Measurements from ENCODE around the gene MOSPD3. TPM values are rescaled to one million over a fixed set of nuclear protein-coding genes. Genes with fewer than 3 reads are reported as not detected.
A peak's percentile ranks its signal among the peaks of the same experiment; 100 is the strongest.
"Not testable (repeated sequence)": the region's sequence is repeated elsewhere in the genome, so short reads cannot be mapped to it uniquely, and the experiment has no call there.

Gene MOSPD3, protein sequence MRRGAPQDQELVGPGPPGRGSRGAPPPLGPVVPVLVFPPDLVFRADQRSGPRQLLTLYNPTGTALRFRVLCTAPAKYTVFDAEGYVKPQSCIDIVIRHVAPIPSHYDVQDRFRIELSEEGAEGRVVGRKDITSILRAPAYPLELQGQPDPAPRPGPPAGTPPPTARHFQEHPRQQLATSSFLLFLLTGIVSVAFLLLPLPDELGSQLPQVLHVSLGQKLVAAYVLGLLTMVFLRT
- total RNA-seq (10 to 100 TPM; 16.4 to 16.5 TPM), total RNA-seq (4.5 to 5.1 reads per million in 2 donors)

DNA sequence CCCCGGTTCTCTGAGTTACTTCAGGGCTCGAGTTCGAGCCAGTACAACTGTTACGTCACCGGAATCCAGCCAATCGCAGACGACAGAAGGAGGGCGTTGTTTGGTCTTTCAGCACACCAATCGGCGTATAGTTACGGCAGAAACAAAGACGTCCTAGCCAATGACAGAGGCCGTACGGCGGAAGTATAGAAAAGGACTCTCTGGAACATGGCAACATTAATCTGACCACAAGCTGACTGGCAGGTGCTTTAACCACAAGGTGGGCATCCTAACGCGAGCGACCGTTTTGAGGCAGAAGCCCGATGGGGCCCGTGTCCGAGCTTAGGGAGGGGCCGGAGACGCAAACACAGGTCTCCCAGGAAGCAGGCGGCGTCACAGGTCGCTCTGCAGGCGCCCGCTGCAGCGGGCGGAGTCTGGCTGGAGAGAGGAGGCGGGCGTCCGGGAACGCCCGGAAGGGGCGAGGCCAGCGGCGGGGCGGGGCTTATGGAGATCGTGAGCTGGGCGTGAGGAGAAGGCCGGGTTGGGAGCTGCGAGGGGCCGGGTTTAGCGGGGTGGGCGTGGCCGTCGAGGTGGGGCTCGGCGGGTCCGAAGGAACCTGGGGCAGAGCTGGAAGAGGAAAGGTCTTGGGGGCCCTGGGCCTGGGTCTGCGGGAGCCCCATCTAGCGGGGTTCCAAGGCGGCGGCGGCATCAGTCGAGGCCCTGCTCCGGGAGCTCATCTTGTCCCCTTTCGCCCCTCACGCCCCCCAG is at the start of gene MOSPD3:
MOSPD3 (plus strand) TSS at position 558 of the 747 bp plus-strand sequence. CDS start 252 bp downstream, outside the sequence.
- no peaks in the 10 kb centered on the region for H3K9me3 ChIP-seq (ENCODE audit: control insufficient read depth, low read length, poor library complexity, severe bottlenecking)
- peak within 1 kb of the TSS; percentile 97 for H3K27ac Mint-ChIP-seq
- DNase-seq (peak; percentile 95 to 98 (median 97)), ATAC-seq (peak; percentile 91)
- peaks cover 22% of the 10 kb centered on the region for H3K4me1 Mint-ChIP-seq
- H3K36me3 Mint-ChIP-seq (ENCODE audit: low read depth): peaks cover 3% of the 10 kb centered on the region
- H3K4me3 Mint-ChIP-seq: peak within 1 kb of the TSS; percentile 97
- no peaks in the 10 kb centered on the region for H3K27me3 Mint-ChIP-seq

DNA sequence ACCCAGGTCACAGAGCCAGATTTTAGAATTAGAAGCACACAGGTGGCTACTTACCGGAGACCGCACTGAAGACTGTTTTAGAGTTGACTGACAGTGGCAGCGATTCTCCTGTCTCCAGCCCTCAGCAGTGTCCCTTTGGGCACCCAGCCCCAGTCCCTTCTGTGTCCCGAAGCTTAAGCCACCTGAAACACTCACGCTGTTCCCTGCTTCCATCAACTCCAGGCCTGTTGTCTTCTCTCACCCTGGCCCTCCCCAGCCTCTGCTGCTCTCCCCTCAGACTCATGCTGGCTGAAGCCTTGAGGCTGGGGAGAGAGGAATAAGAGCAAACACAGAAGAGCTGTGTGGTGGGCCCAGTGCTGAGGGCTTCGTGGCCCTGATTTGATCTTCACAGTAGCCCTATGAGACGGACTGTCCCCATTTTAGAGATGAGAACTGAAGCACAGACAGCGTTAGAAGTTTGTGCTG is 49.2 kb upstream of the MOSPD3 start:
- H3K9me3 ChIP-seq (ENCODE audit: control insufficient read depth, low read length, poor library complexity, severe bottlenecking): no peaks in the 10 kb centered on the region
- no peak for ATAC-seq
- no peak for DNase-seq
- Mint-ChIP-seq H3K4me1 (peaks cover 10% of the 10 kb centered on the region), H3K27ac (peak overlapping the region; percentile 81), H3K4me3 (no peak overlapping the region), H3K36me3 (ENCODE audit: low read depth) (peaks cover 4% of the 10 kb centered on the region), H3K27me3 (no peaks in the 10 kb centered on the region)

DNA sequence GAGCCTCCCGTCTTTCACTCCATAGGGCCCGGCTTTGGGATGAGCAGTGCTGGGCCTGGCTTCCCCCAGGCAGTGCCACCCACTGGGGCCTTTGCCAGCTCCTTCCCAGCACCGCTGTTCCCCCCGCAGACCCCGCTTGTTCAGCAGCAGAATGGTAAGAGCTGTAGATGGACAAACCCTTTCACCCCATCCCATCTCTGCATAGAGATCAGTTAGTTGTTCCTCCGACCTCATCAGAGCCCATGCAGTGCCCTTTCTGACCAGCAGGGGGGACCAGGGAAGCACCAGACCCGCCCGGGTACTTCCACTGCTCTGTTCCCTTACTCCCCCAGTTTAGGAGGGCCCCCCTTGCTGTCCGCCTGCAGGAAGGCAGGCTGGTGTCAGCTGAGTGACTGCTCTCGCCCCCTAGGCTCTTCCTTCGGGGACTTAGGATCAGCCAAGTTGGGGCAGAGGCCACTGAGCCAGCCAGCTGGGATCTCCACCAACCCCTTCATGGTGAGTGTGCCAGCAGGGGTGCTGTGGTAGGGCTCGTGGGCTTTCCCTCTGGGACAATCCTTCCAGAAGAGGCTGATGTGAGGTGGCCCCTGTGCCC is 48.4 kb upstream of the MOSPD3 start:
- DNase-seq: peak; percentile 63 to 83 (median 66)
- Mint-ChIP-seq H3K4me1 (peaks cover 15% of the 10 kb centered on the region), H3K36me3 (ENCODE audit: low read depth) (peaks cover 4% of the 10 kb centered on the region), H3K4me3 (no peak overlapping the region), H3K27ac (peak overlapping the region; percentile 81), H3K27me3 (no peaks in the 10 kb centered on the region)
- ATAC-seq: peak; percentile 78
- H3K9me3 ChIP-seq (ENCODE audit: control insufficient read depth, low read length, poor library complexity, severe bottlenecking): no peaks in the 10 kb centered on the region

DNA sequence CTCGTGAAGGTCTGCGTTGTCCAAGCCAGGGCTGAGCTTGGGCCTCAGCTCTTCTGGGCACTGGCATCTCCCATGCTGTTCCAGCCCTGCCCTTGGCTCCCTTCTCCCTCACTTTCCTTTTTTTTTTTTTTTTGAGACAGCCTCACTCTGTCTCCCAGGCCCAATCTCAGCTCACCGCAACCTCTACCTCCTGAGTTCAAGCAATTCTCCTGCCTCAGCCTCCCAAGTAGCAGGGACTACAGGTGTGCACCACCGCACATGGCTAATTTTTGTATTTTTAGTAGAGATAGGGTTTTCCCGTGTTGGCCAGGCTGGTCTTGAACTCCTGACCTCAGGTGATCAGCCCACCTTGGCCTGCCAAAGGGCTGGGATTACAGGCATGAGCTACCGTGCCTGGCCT is 47.9 kb upstream of the MOSPD3 start:
- peak overlapping the region; percentile 81 for H3K27ac Mint-ChIP-seq
- H3K9me3 ChIP-seq (ENCODE audit: control insufficient read depth, low read length, poor library complexity, severe bottlenecking); H3K4me3 Mint-ChIP-seq; H3K36me3 Mint-ChIP-seq (ENCODE audit: low read depth); ATAC-seq; H3K27me3 Mint-ChIP-seq; DNase-seq: not testable (repeated sequence)
- peaks cover 18% of the 10 kb centered on the region for H3K4me1 Mint-ChIP-seq

DNA sequence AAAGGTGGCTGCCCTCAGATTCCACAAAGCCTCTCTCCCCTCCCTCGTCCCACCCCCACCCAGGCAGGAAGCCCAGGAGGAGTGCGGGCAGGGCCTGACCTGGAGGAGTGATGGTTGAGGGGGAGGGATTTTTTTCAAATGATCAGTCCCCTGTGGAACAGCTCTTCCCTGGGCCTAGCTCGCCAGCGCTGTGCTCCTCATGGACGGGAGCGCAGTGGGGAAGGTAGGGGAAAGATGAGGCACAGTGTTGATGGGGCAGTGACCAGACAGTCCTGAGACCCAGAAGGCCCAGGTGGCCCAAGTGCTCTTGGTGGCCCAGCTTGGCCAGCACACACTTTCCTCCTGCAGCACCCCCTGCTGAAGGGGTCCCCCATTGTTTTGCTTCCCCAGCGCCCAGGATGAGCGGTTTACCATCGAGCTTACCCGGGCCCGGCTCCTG is 47.2 kb upstream of the MOSPD3 start:
- Mint-ChIP-seq H3K27me3 (no peaks in the 10 kb centered on the region), H3K36me3 (ENCODE audit: low read depth) (peaks cover 4% of the 10 kb centered on the region), H3K4me1 (peaks cover 16% of the 10 kb centered on the region), H3K4me3 (no peak overlapping the region), H3K27ac (no peak overlapping the region)
- ATAC-seq (no peak), DNase-seq (no peak)
- H3K9me3 ChIP-seq (ENCODE audit: control insufficient read depth, low read length, poor library complexity, severe bottlenecking): no peaks in the 10 kb centered on the region

DNA sequence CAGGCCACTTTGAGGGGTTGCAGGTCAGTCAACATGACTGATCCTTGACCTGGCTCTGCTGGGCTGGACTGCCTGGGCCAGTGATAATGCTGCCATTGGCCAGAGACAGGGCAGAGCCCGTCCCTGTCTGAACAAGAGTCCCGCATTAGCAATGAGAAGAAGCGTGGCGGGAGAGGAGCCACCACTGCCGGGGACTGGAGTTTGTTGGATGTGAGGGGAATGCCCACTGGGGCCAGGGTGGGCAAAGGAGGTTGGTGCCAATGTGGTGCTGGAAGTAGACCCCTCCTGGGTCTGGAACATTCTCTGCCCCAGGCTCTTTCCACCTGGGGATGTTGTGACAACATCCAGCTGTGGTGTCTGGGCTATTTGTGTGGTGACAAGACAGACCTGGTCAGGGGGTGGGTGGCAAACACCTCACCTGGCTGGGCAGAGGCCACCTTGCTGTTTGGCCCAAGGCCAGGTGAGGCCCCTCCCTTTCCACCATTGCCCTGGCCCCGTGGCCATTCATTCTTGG is 46.3 kb upstream of the MOSPD3 start:
- no peak overlapping the region for H3K4me3 Mint-ChIP-seq
- ATAC-seq: no peak

DNA sequence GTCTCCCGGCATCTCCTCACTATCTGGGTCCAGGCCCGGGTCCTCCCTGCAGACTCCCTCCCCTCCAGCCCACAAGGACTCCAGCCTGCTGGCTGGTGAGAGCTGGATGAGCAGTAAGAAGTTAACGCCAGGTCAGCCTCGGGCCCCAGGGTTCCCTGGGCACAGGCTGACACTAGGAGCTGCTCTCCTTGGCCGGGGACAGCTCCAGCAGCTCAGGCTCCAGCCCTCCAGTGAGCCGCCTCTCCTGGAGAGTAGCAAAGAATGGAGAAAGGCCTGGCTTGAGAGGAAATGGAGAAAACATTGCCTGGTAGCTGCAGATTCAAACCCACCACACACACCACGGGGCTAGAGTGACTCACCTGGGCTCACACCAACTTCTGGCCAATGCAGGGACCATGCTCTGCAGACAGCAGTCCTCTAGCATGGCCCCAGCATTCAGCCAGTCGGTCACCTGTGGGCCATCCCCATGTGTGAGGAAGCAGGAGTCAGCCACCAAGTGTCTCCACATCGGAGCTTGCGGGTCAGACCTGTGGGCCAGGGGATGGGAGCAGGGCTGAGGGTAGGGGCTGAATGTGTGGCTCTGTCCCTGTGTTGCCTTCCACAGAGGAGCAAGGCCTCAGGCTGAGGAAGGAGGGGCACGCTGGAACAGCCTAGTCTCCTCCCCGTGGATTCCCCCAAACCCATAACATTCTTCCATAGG is 45.2 kb upstream of the MOSPD3 start:
- DNase-seq: no peak
- ATAC-seq: no peak
- H3K27ac Mint-ChIP-seq: peak overlapping the region; percentile 61
- H3K4me3 Mint-ChIP-seq: no peak overlapping the region
- H3K4me1 Mint-ChIP-seq: peaks cover 24% of the 10 kb centered on the region
- H3K9me3 ChIP-seq (ENCODE audit: control insufficient read depth, low read length, poor library complexity, severe bottlenecking): no peaks in the 10 kb centered on the region
- peaks cover 4% of the 10 kb centered on the region for H3K36me3 Mint-ChIP-seq (ENCODE audit: low read depth)
- no peaks in the 10 kb centered on the region for H3K27me3 Mint-ChIP-seq

More for the DNA sequence above, 46.3 kb upstream of the MOSPD3 start:
- no peaks in the 10 kb centered on the region for H3K9me3 ChIP-seq (ENCODE audit: control insufficient read depth, low read length, poor library complexity, severe bottlenecking)
- Mint-ChIP-seq H3K36me3 (ENCODE audit: low read depth) (peaks cover 4% of the 10 kb centered on the region), H3K27ac (peak overlapping the region; percentile 61), H3K4me1 (peaks cover 18% of the 10 kb centered on the region), H3K27me3 (no peaks in the 10 kb centered on the region)
- DNase-seq: no peak

DNA sequence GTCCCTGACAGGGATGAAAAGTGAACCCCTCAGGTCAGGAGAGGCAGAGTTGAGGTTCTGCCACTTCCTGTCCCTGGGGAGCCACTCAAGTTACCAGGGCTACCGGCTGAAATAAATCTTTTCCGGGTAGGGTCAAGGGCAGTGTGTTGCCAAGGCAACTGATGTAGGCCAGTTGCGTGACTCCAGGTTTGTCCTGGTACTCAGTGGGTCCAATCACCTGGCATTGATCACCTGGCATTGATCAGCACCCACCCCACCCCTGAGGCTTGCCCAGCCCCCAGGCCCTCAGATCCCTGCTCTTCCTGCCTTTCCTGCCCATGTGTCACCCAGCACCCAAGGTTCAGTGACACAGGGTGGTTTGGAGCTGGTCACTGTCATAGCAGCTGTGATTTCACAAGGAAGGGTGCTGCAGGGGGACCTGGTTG is 44.6 kb upstream of the MOSPD3 start:
- ATAC-seq (no peak), DNase-seq (no peak)
- peaks cover 24% of the 10 kb centered on the region for H3K4me1 Mint-ChIP-seq
- no peaks in the 10 kb centered on the region for H3K27me3 Mint-ChIP-seq
- H3K36me3 Mint-ChIP-seq (ENCODE audit: low read depth): peaks cover 4% of the 10 kb centered on the region
- no peaks in the 10 kb centered on the region for H3K9me3 ChIP-seq (ENCODE audit: control insufficient read depth, low read length, poor library complexity, severe bottlenecking)
- H3K27ac Mint-ChIP-seq: no peak overlapping the region
- no peak overlapping the region for H3K4me3 Mint-ChIP-seq

DNA sequence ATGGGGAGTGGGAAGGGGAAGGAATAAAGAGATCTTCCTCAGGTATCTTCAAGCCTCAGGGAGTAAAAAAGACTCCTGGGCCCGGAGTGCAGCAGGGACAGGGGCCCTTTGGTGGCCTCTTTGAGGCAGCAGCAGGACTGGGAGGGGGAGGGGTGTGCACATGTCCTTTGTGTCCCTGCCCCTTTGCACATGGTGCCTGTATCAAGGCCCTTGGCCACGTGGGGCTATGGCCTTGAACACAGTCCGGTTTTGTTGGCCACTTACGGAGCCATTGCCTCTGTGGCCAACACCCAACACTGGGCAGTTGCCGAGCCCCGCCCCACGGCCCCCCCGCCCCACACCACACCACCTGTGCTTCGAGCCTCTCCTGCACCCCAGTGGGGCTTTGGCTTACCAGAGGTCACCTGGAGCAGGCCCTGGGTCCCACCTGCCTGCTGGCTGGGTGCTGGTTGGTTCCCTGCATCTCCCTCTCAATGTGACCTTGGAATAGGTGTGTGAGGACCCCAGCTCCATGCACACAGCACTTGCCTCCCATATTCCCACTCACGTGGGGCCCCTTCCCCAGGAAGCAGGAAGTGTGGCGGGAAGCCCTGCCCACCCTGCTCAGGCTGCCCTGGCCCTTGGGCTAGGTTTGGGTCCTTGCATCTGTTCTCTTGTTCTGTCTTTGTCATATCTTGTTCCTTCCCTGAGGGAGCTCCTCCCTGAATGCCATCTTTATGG is 44.0 kb upstream of the MOSPD3 start:
- H3K9me3 ChIP-seq (ENCODE audit: control insufficient read depth, low read length, poor library complexity, severe bottlenecking): no peaks in the 10 kb centered on the region
- no peak overlapping the region for H3K4me3 Mint-ChIP-seq
- peaks cover 4% of the 10 kb centered on the region for H3K36me3 Mint-ChIP-seq (ENCODE audit: low read depth)
- peak overlapping the region; percentile 83 for H3K27ac Mint-ChIP-seq
- ATAC-seq (no peak), DNase-seq (no peak)
- H3K27me3 Mint-ChIP-seq: no peaks in the 10 kb centered on the region
- peaks cover 24% of the 10 kb centered on the region for H3K4me1 Mint-ChIP-seq

DNA sequence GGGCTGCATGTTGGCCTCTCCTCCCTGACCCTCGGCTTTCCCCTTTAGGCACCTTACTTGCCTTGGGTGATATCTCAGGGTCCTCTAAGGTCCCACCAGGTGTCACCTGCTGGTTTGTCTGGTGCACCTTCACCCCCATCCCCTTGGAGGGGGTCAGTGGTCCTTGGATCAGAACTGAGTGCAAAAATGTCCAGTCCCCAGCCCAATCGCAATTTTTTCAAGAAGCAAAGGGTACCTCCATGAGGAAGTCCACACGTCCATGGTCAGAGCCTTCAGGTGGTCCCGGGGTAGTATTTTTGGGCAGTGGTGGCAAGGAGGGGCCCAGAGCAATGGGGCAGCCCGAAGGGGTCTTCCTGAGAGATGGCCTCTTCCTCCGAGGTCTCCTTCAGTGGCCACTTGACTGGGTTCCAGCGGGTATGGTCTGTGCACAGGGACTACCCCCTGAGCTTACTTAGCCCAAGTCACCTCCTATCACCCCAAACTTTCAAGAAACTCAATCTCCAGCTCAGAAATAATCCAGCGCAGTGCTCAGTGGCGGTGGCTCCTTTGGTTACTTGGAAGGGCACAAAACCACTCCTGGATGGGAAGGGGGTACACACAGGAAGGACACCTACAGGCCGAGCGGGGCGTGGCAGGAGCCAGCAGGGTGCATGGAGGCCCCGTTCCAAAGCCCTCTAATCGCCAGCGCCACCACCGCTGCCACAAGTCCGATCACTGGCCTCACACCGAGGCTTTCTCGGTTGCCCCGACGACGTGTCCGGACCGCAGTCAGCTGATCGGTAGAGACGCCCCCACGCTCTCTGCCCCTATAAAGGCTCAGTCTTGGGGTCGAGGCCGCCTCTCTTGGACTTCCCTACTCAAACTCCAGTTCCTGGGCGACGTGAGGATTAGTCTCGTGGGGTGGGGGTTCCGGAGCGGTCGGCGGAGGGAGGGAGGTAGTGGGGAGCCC is 43.2 kb upstream of the MOSPD3 start:
- H3K4me1 Mint-ChIP-seq: peaks cover 21% of the 10 kb centered on the region

DNA sequence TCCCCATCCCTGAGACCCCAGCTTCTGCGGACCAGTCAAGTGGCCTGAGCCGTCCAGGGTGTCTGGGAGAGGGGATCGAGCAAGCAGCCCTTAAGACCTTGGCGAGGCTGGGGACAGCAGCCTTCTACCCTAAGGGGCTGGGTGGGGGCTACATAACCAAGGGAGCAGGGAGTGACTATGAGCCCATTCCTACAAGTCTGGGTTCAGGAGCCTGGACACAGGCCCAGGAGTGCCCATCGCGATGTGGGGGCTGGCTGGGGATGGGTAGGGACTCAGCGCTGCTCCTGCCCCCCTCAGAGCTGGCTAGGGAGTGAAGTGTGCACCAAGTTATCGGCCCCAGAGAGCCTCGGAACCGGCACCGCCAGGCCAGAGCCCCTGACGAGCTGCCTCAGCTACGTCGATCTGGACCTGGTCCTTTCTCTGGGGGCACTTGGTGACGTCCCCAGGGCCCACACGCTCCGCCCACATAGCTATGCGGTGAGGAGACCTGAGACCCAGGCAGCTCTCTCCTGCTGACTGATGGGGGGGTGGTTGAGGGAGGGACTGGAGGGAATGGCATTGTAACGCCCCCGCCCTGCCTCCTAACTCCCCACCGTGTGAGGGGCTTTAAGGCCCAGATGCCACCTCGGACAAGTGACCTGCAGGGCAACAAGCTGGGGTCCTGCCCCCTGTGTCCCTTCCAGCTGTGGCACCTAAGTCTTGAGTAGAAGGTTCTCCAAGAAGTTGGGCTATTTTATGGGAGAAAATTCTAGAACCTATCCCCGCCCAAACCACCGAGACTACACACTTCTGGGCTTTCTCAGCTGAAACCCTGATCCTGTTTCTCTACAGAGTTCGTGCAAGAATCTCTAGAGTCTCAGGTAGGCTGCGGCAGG is 41.1 kb upstream of the MOSPD3 start:
- ATAC-seq (no peak), DNase-seq (no peak)
- H3K27ac Mint-ChIP-seq: peak overlapping the region; percentile 34
- peaks cover 28% of the 10 kb centered on the region for H3K4me1 Mint-ChIP-seq
- H3K4me3 Mint-ChIP-seq: peak overlapping the region; percentile 19
- H3K36me3 Mint-ChIP-seq (ENCODE audit: low read depth): peaks cover 2% of the 10 kb centered on the region
- no peaks in the 10 kb centered on the region for H3K27me3 Mint-ChIP-seq
- H3K9me3 ChIP-seq (ENCODE audit: control insufficient read depth, low read length, poor library complexity, severe bottlenecking): no peaks in the 10 kb centered on the region

More for the DNA sequence above, 43.2 kb upstream of the MOSPD3 start:
- peak overlapping the region; percentile 83 for H3K27ac Mint-ChIP-seq
- no peaks in the 10 kb centered on the region for H3K27me3 Mint-ChIP-seq
- H3K4me3 Mint-ChIP-seq: peak overlapping the region; percentile 68
- DNase-seq (peak in 2 of 3 donors; percentile 40 to 43), ATAC-seq (peak; percentile 27)
- H3K9me3 ChIP-seq (ENCODE audit: control insufficient read depth, low read length, poor library complexity, severe bottlenecking): no peaks in the 10 kb centered on the region
- peaks cover 2% of the 10 kb centered on the region for H3K36me3 Mint-ChIP-seq (ENCODE audit: low read depth)

Data from T-helper 17 cell (primary cell).